ENCODE data around the gene AMOTL2.
A peak's percentile ranks its signal among the peaks of the same experiment; 100 is the strongest.

Gene AMOTL2
- 0 to 0.34 reads per million in 2 donors for total RNA-seq

DNA sequence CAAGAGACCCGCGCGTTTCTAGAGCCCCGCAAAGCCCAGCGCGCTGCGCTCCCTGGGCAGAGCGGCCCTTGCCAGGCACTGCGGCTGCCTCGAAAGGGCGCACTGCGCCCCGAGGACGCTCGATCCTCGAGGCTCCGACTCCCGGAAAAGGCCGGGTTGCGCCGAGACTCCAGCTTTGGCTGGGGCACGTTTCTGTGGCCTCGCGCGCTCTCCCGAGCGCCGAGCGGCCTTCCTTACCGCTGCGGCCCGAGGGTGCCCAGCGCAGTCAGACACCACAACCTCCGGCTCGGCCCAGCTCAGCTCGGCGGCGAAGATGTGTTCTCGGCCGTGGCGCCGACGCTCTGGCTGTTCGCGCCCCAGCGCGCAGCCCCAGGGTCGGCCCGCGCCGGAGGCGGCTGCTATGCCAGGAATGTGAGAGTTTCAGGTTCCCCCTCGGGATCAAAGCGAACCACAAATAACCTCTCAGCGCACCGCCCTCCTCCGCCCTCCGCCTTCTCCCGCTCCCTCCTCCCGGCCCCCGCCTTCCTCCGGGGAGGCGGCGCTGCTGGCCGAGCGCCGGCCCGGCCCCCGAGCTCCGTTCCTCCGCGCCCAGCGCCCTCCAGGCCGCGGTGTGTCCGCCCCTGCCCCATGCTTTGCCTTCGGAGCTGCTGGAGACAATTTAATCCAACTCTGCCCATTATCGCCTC, at the start of gene AMOTL2:
TSS of gene AMOTL2 (minus strand) at position 343 of the 686 bp plus-strand sequence. CDS start 3,014 bp downstream, outside the sequence.
- peak in 1 of 5 experiments; percentile 31 for DNase-seq

DNA sequence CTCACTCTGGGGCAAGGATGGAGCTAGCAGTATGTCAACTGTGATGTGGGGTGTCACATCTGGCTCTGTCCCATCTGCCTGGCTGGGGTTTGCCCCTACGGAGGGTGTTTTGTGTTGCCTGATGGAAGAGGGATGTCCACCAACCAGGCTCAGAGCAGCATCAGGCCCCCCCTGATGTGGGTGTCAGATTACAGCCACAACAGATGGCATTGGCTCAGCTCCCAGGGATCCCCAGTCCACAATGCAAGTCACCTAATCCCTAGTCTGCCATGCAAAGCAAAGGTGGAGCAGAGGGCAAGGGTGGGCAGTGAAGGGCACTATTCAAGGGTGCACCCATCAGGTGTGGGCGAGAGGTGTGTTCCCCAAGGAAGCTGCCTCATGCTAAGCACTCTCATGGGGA, 48.9 kb upstream of the AMOTL2 start:
- no peak for DNase-seq

DNA sequence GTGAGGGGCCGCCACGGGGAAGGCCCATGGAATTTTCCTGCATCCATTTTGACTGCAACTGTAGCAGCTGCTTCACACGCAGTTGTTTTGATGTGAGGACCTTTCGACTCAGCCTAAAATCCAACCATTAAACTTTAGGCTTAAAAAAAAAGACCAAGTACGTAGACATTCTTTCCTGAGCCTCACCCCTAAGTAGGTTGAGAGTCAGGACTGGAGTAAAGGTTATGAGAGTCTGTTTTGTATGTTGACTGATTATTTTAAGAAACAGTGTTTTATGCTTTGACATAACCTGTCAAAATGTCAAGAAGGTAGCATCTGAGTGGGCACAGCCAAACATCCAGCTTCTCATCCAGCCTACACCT, 45.7 kb upstream of the AMOTL2 start:
- DNase-seq = no peak

DNA sequence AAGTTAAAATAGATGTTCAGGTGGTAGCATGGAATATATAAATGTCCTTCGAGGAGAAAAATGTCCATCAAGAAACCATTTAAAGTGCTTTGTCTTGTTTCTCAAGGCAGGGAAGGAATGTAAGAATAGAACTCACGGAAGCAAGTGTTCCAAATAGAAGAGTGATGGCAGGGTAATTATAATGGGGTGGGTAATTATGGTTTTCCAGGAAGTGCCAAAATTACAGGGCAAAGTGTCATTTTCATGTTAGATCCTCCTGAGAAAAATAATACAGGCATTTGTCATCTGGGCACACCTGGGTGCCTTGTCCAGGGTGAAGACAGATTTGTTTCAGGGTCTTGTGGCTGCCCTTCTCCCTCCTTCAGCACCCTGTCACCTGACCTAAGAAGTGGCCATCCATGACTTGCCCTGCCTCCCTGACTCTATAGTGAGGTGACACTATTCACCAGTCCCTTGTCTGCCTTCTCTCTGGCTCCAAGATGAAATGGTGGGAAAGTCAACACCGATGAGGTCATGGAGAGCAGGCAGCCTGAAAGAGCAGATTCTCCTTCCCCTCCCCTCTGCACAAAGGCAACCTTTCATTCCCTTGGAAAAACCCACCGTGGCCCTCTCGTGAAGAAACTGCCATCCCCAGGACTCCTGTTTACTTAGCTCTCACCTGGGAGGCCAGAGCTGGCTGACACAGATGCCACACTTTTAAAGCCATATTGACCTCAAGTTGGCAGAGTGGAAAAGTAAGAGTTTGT, 45.1 kb upstream of the AMOTL2 start:
- no peak for DNase-seq

DNA sequence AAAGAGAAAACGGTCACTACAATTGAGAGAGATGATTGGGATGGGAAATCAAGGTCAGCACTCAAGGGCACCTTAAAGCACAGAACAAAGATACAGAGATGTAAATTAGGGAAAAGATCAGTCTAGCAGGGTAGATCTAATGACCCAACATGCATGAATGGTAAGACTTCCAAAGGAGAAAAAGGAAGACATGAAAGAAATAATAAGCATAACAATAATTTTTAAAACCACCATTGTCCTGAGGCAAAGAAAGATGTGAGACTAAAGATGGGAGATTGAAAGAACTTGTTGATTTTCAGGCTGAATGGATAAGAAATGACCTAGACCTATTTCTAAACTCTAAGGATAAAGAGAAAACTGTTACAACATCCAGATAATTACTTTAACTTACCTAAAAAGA, 34.8 kb upstream of the AMOTL2 start:
- DNase-seq = no peak

DNA sequence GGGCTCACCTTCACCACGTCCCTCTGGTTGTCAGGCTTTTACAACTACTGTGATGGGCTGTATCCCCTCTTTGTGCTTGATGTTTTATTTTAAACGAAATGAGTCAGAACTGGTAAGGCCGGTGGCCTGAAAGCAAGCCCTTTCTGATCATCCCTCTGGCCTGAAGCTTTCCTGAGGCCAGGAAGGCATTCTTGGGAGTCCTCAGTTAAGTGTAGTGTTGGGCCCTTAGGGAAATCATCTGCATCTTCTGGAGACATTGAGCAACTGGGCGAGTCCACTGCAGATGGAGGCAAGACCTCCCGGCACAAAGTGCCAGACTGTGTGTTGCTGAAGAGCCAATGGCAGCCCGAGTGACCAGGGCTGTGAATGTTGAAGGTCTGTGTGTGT, 33.0 kb upstream of the AMOTL2 start:
- no peak for DNase-seq

DNA sequence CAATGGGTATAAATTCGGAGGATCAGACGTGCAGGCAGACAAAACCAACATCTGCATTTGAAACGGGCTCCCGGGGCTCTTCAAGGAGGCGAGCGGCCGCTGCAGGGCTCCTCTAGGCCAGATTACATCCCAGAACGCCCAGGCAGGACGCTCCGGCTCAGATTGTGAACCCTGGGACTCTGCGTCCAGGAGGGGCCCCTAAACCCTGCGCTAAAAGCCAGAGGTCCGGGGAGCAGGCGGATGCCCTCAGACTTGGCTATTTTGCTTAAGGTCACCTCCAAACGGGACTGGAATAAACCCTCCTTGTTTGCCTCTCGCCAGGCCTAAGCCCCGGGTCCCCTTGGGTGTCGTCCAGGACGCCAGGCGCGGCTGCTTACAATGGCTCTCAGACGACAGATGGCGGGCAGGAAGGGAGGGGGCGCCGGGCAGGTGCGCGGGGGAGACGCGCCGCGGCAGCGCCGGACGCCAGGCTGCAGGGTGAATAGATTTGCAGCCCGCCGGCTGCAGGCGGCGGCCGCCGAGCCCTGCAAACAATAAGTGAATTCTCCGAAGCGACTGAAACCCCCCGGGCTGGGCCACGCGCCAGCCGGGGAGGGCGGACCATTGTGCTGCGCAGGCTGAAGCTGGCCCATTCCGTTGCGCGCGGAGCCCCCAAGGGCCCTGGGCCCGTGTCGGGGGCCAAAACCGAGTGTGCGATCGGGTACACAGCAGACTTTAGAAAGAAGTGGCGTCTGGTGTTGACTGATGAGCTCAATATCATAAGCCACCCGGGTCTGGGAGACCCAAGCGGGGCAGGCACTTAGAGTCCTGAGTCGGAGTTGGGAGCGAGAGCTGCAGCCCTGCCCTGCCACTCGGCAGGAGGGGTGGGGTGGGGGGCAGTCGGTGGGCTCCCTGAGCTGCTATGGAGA, 32.3 kb upstream of the AMOTL2 start:
- no peak for DNase-seq

DNA sequence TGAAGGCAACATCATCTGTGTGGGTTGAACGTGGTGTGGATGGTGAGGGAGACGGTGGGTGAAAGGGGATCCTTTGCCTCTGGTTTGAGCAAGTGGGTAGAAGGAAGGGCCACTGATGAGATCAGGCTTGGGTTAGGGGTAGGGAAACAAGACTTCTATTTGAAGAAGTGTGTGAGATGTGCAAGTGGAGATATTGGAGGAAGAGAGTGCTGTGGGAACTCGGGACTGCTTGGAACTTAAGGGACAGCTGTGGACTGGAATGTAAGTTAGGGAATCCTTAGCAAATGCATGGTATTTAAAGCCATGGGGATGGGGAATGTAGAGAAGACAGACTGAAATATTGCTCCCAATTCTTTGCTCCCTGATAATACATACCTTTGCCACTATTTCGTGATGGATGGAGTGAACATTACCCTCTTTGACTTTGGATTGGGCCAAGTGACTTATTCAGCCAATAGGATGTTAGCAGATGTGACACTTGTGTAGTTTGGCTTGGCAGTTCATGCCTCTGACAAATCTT, 30.2 kb upstream of the AMOTL2 start:
- no peak for DNase-seq

DNA sequence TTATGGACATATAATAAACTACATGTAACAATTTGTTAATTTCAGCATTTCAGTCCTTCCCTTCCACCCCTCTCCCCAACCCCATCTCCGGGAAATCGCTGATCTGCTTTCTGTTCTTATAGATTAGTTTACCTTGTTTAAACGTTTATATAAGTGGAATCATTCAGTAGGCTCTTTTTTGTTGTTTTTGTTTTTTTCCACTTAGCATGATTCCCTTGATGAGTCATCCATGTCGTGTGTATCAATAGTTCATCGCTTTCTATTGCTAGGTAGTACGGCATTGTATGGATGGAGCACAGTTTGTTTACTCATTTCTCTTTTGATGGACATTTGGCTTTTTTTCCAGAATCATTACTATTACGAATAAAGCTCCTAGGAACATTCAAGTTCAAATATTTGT, 23.5 kb upstream of the AMOTL2 start:
- DNase-seq = no peak

DNA sequence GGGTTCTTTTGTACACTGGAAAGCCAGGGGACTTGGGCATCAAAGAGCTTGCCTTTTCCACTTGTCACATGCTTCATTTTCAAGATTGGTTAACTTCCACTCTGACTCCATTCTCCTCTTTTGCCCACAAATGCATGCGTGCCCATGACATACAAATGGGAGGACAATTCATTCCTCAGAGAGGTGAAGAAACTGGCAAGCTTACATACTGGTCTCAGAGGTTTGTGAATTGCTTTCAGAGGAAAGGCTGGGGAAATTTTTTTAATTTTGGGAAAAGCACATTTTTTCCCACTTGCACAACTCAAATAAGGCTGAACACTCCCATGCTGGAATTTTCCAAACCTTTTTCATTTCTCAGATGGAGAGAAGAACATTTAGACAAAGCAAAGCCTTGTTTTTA, 20.9 kb upstream of the AMOTL2 start:
- no peak for DNase-seq

DNA sequence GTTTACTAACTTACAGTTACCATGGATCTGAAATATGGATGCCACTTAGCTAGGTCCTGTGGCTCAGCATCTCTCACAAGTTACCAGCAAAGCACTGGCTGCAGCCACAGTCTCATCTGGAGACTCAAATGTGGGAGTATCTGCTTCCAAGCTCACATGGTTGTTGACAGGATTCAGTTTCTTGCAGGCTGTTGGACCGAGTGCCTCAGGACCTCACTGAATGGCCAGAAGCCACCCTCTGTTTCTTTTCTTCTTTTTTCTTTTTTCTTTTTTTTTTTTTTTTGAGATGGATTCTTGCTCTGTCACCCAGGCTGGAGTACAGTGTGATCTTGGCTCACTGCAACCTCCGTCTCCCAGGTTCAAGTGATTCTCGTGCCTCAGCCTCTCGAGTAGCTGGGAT, 20.1 kb upstream of the AMOTL2 start:
- no peak for DNase-seq

DNA sequence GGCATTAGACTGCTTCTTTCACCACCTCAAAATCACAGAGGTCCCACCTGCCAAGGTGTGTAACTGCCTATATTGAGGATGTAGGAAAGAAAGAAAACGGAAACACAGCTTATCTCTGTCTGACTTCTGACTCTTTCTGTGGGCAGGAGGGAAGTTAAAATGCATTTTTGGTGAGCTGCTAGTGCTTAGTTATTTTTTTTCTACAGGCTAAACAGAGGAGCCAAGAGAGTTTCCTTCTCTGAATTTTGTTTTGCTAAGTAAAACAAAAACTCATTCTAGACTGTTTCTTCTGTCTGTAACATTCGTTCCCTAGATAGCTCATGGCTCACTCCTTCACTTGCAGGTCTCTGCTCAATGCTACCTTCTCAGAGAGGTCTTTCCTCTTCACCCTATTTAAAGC, 18.8 kb upstream of the AMOTL2 start:
- DNase-seq = no peak

DNA sequence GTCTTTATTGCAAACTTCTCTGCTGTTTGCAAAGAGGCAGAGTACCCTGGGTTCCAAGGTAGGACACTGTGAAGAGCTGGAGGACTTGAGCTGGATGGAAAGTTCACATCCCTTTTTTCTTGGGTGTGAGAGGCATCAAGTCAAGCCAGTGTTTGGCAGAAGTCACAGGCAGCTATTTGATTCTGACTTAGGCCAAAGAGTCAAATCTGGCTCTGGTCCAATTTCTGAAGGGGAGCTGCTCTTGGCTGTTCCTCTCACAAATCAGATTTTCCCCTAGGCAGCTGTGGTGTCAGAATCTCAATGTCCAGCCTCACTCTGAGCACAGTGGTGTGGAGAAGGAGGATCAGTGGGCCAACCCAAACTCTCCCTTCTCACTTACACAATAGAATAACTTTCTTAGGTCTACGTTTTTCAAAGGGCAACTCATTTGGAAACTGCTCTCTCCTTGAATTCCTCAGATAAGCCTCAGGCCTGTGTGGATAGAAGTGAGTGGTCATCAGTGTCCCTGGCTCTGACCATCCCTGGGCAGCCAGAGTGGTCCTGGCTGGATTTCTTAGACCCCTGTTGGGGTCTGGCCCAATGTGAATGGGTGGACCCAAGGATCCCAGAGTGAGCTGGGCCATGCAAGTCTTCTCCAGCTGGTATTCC, 18.2 kb upstream of the AMOTL2 start:
- no peak for DNase-seq

DNA sequence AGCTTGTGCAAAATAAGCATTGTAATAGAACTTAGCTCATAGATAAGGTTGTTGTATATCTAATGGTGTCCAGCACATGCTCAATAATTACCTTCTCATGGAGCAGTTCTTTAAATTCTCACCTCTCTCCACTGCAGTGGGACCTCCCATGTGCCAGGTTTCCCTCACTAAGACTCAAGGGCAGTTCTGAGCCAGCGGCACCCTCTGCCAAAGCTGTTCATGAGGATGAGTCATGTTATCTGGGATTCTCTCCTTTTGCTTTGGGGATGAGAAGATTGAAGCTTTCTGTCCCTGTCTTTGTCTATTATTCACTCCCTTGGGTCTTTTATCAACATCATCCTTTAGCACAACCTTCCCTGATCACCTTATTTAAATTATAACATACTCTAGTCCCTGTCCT, 15.6 kb upstream of the AMOTL2 start:
- DNase-seq = no peak

DNA sequence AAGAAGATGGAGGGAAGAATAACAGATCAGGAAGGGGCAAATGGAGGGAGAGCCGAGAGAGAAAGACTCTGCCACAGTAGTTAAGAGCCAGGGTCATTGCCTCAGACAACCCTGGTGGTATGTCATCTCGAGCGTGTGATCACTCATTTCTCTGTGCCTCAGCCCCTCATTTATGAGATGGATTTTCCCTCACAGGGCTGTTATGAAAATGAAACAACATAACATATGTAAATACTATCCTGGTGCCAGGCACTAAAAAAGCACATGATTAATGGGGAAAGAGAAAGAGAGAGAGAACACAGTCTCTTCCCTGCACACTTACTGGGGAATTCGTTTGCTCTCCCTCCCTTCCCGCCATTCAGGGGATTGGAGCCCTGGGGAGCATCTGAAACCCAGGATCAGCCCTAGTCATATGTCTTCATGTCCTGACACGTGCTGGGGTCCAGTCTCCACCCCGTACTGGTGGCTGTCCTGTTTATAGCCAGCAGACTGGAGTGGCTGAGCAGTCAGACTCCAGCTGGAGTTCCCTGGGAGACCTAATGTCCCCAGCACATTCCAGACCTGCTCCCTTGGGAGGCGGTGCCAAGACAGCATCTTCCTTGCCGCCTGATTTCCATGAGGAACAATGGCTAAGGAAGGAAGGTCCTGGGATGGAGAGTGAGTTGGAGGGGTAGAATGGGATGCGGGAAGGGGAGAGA, 14.7 kb upstream of the AMOTL2 start:
- no peak for DNase-seq

DNA sequence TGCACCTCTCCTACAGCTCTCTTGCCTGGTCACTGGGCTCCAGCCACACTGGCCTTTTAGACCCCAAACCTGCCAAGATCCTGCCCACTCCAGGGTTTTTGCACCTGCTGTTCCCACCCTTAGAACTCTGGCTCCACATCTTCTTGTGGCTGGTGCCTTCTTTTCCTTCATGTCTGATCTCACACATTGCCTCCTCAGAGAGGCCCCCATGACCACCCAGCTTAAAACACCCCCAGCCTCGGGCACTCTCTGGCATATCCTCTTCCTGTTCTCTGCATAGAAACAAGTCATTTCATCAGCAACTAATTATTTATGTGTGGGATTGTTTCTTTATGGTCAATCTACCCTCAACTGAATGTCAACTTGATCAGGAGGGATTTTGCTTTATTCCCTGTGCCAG, 14.0 kb upstream of the AMOTL2 start:
- DNase-seq = no peak

DNA sequence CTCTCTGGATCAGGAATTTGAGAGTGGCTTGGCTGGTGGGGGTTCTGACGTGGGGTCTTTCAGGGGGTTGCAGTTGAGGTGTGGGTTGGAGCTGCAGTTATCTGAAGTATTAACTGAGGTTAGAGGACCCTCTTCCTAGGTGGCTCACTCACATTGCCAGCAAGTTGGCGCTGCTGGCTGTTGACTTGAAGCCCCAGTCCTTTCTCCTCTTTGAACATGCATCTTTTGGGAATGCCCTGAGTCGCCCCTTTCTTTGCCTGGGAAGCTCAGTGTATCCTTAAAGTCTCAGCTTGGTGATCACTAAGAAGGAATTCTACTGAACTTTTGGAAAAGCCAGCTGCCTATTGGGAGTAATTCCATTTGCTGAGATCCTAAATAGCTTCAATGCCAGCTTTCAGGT, 13.0 kb upstream of the AMOTL2 start:
- no peak for DNase-seq

DNA sequence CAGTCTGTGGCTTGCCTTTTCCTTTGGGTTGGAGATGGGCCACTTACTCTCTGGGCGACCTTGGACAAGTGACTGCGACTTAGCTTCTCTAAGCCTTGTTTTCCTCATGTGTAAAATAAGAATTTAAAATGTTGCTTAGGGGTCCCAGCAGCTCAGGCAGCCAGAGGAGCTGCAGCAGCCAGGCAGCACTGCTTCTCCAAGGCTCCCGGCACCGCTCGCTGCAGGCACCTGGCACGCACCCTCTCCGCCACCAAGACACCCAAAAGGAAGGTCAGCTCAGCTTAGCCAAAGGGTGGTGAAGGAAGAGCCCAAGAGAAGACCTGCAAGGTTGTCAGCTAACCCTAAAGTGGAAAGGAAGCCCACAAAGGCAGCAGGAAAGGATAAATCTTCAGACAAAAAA, 10.7 kb upstream of the AMOTL2 start:
- DNase-seq = no peak

DNA sequence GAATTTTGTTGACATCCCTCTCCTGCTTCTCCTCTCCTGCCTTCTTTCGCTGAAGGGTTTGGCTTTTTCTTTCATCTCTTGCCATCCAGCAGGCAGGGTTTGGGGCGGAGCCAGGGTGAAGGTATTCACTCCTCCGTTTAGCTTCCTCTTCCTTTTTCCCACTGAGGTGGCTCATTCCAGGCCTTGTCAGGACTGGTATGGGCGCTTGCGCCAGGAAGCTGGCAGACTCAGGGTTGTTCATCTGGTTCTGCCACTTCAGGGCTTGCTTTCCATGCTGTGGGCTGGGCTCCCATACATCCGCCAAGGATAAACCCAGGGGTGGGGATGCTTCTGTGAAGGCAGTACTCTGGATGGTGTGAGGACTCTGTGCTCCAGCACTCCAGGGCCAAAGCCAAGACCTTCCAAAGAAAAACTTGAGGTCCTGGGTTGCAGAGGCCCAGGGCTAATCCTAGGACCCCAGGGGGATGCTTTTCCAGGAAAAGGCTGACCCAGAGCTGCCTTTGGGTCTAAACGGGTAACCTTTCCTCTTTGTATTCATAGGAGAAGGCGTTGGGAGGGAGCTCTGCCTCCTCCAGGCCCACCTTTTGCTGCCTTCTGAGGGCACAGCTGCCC, 7.7 kb upstream of the AMOTL2 start:
- DNase-seq = no peak

DNA sequence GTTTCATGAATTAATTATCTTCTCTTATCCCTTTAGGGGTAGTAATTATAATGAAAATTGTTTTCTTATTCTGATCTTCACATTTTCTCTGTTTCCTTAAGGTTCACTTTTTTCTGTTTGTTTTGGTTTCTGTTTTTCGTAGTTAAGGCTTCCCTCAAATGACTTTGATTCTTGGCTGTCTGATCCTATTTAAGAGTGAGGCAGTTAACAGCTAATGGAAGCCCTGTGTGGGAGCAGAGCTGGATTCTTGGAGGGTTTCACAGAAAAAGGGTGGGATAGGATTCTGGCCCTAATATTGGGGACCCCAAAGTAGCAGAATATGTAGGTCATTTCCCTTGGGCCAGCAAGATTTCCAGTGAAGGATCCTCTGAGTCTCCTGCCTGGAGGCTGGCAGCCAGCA, 6.8 kb upstream of the AMOTL2 start:
- DNase-seq = no peak

DNA sequence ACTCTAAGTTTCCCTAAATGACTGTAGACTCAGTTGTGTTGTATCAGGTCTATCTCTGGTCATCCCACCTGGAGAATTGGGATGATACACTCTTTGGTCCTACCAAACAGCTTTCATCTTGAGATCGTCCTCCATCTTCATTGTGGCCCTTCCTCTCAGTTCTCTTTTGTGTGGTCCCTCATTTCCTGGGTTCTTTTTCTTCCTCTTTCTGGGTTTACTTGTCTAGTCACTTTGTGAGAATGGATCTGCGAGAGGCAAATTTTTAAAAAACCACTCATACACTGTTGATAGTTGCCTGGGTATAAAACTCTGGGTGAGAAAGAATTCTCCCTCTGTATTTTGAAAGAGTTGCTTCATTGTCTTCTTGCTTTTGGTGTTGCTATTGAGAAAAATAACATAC, 6.0 kb upstream of the AMOTL2 start:
- no peak for DNase-seq

DNA sequence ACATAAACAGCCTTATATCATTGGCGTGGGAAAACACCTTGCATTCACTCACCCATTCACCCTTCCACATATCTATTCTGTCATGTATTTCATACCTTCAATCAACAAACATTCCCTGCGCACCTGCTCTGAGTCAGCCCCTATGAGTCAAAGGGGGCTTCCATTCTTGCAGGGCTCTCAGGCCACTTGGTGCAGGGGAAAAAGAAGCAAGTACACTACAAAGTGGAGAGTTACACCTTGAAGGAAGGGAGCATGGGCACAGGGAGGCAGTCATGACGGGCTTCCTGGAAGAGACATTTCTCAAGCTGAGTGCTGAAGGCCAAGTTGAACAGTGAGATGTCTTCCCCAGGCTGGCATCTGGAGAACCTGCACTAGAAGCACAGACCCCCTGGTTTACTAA, 4.6 kb upstream of the AMOTL2 start:
- DNase-seq = no peak

Measured in T-helper 2 cell (primary cell).